GM21825 (cell line): ENCODE measurements around the gene CUEDC2.

ENCODE experiments used
- ATAC-seq: cut with Tn5 transposase; IDR thresholded peaks from one replicate; pipeline ENCODE4 v1.9.1; 2021; ENCODE audit warnings: mild to moderate bottlenecking, moderate library complexity; ENCODE audit not compliant: unreplicated experiment

CUEDC2 gene

GRCh38 chr10:102398172-102399020, 34.0 kb downstream of the CUEDC2 start:
- ATAC-seq = no peak

GRCh38 chr10:102397222-102398171, 34.9 kb downstream of the CUEDC2 start:
- no peak for ATAC-seq

GRCh38 chr10:102396730-102397151, 35.6 kb downstream of the CUEDC2 start:
- ATAC-seq = no peak

- no peak for ATAC-seq
Observed at GRCh38 chr10:102396317-102396650, 36.1 kb downstream of the CUEDC2 start.

GRCh38 chr10:102395400-102396316, 36.7 kb downstream of the CUEDC2 start, which contains the start of gene NFKB2:
NFKB2 (plus strand) TSS chr10:102395705; CDS start chr10:102395960, 255 bp downstream.
- peak; percentile 35 for ATAC-seq

- peak; percentile 5 for ATAC-seq
Observed at GRCh38 chr10:102394801-102395399, 37.5 kb downstream of the CUEDC2 start.

- peak; percentile 68 for ATAC-seq
Observed at GRCh38 chr10:102394079-102394800, 38.1 kb downstream of the CUEDC2 start.

- ATAC-seq = no peak
Observed at GRCh38 chr10:102393411-102394078, 38.8 kb downstream of the CUEDC2 start.

GRCh38 chr10:102392306-102392705, 40.1 kb downstream of the CUEDC2 start:
- ATAC-seq = no peak

- ATAC-seq = no peak
Observed at GRCh38 chr10:102389894-102390293, 42.5 kb downstream of the CUEDC2 start.

GRCh38 chr10:102384606-102385429, 47.6 kb downstream of the CUEDC2 start:
- ATAC-seq = no peak

- no peak for ATAC-seq
Observed at GRCh38 chr10:102384053-102384452, 48.3 kb downstream of the CUEDC2 start.

GRCh38 chr10:102382871-102383270, 49.5 kb downstream of the CUEDC2 start:
- no peak for ATAC-seq

GRCh38 chr10:102381983-102382382, 50.4 kb downstream of the CUEDC2 start:
- no peak for ATAC-seq

GRCh38 chr10:102379383-102379782, 53.0 kb downstream of the CUEDC2 start:
- ATAC-seq = no peak

- no peak for ATAC-seq
Observed at GRCh38 chr10:102376901-102377300, 55.5 kb downstream of the CUEDC2 start.

GRCh38 chr10:102375867-102376266, 56.5 kb downstream of the CUEDC2 start:
- ATAC-seq = no peak

- ATAC-seq = no peak
Observed at GRCh38 chr10:102375250-102375649, 57.1 kb downstream of the CUEDC2 start.
